HG03342 (cell line): ENCODE data around the gene APOB.

ENCODE experiments used
- ATAC-seq: cut with Tn5 transposase; IDR thresholded peaks from one replicate; pipeline ENCODE4 v1.9.1; 2021; ENCODE audit warnings: mild to moderate bottlenecking, moderate library complexity; ENCODE audit not compliant: unreplicated experiment

The APOB gene

DNA sequence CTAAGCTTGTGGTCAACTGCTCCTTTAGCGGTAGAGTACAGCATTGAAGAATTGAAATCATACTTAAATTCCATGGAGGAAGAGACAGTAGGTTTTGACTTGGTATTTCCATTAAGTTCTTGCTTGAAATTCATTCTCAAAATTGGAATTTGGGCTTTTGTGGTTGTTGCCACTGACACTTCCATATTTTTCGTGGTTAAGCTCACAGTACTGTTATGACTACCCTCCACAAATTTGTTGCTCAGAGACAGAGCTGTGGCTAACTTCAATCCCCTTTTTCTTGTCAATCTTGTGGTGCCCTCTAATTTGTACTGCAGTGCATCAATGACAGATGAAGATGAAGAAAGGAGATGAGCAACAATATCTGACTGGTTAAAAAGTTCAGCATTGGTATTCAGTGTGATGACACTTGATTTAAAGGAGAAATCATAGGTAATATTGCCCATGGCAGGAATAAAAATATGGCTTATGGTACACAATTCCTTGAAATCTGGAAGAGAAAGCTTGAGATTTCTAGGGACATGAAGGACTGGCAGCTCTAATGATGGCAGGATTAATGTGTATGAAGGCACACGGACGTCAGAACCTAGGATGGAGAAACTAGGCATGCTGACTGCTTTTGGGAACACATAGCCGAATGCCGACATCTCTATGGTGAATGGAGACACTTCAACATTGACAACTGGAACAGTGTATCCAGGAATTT, 37.3 kb downstream of the APOB start:
- no peak for ATAC-seq

DNA sequence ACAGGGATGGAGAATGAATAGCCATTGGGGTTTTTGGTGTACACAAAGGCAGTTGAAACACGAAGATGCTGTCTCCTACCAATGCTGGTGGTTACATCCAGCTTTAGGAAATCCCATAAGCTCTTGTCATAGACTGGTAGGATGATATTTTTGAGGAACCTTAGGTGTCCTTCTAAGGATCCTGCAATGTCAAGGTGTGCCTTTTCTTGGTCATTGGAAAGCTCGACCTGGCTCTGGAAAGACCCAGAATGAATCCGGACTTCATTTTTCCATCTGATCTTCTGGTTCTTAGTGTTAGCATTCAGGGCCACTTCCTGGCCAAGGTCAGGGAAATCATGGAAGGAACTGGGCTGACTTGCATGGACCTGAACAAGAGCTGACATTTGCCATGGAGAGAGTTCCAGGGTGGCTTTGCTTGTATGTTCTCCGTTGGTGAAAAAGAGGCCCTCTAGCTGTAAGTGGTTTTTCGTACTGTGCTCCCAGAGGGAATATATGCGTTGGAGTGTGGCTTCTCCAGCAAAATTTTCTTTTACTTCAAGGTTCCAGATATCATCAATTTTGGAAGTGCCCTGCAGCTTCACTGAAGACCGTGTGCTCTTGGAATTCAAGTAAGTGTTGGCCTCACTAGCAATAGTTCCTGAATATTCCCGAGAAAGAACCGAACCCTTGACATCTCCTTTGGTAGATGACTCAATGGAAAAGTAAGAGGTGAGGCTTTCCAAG, 38.0 kb downstream of the APOB start:
- ATAC-seq: no peak

DNA sequence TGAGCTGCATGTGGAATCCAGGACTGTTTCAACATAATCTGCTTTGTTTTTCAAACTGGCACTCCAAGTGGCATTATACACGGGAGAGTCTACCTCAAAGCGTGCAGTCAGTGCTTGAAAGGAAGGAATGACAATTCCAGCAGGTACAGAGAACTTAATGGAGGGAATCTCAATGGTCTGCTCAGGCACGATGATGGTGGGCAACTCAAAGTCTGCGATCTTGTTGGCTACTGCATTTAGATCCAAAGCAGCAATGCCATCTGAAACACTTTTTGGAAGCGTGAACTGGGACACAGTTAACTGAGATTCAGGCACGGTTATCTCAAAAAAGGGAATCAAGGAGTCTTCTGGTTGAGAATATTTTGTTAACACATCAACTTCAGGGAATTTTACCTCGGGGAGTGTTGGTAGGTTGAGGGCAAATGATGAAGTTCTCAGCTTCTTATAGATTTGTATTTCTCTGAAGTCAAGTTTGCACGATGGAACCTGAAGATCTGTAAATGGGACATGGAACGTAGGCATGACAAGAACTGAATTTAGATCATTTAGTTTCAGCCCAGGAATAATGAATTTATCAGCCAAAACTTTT, 38.7 kb downstream of the APOB start:
- ATAC-seq: no peak

DNA sequence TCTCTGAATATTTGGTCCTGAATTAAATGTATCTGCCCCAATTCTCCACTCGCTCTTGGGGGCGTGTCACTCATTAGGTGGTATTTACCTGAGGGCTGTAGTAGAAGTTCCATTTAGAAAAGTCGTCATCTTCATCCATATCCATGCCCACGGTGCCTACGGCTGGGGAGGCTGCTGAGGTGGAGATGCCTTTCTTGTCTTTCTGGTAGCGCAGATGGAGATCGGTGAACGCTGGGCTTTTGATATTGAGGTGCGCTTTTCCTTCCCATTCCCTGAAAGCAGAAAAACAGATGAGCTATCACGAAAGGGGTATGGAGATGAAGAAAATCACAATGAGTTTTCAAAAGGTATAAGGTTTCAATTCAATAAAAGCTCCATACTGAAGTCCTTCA, 39.7 kb downstream of the APOB start:
- no peak for ATAC-seq

DNA sequence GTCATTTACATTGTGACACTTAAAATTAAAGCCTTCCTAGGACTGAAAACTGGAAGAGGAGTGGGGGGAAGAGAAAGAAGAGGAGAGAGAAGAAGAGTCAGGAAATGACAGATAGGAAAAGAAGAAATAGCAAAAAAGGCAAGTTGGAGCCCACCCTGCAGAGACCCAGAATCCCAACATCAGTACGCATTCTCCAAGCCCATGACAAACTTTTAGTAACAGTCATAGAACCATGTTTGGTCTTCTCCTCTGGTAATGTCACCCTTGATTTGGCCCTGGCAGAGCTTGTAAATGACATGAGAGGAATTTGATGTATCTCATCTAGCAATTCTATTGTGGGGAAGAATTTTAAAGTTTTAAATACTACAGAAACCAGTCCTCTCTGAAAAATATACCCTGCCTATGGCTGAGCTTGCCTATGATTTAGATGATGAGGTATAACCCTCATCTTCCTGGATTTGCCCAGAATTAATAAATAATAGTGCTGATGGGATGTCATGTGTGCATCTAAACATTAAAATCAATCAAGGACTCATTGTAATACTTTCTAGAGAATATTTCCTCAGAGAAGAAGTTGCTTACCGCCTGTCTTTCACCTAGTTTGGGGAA, 40.2 kb downstream of the APOB start:
- ATAC-seq: no peak

DNA sequence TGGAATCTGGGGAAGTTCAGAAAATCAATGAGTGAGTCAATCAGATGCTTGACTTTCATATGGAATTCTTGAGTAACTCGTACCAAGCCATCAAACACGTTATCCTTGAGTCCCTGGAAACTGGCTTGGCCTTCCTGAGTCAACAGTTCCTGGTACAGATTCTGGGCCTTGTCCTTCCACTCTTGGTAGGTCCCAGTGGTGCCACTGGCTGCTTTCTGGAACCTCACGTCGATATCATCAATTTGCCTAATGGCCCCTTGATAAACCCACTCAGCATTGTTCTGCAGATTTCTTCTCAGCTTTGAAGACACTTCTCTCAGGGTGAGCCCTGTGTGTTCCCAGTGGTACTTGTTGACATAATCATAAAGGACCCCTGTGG, 41.1 kb downstream of the APOB start:
- no peak for ATAC-seq

DNA sequence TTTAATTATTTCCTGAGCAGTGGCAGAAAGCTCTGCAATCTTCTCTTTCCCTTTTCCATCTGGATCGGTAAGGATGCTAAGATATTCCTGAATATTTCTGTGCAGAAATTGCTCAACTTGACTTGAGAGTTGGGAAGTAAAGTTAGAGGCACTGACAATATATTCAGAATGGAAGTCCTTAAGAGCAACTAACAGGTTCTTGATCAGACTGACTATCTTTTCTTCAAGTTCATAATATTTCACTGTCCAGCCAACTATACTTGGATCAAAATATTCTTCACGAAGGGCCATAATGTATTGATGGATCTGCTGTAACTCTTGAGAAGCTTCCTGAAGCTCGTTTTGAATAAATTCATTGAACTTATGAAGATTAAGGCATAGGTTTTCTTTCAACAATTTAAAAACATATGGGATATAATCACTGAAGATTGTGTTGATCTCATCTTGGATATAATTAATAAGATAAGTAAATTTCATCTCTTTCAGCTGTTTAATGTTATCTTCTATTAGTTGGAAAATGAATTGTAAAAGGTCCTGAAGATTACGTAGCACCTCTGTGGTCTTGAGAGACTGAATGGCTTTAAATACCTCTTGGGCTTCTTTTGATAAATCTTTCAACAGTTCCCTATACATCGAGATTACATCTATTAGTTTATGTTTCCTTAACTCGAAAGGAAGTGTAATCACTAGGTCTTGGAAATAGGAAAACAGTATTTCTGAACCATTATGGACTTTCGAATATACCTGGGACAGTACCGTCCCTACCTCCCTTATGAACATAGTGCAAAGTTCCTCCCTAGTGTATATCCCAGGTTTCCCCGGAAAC, 41.7 kb downstream of the APOB start:
- ATAC-seq: no peak

DNA sequence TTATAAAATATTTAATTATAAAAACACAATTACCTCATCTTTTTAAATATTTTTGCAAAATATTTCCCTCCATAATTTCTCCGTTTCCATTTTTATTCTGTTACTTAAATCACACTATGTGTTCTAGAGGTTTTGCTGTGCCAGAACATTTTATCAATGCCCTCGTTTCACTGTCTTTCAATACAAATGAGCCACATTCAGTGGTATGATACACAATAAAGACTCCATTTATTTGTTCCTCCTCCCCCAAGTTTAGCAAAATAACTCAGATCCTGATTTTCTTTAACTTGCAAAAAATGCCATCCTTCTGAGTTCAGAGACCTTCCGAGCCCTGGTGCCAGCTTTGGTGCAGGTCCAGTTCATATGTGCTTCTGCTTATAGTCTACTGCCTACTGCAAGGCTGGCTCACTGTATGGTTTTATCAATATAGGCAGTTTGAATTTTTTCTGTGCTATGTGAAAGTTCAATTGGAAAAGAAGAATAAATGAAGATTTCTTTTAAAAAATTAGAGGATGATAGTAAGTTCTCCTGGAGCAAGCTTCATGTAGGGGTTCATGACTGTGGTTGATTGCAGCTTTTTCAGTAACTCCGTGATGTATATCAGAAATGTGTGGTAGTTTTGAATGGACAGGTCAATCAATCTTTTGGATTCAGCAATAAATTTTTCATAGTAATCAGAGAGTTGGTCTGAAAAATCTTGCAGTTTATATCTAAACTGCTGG, 42.5 kb downstream of the APOB start:
- no peak for ATAC-seq

DNA sequence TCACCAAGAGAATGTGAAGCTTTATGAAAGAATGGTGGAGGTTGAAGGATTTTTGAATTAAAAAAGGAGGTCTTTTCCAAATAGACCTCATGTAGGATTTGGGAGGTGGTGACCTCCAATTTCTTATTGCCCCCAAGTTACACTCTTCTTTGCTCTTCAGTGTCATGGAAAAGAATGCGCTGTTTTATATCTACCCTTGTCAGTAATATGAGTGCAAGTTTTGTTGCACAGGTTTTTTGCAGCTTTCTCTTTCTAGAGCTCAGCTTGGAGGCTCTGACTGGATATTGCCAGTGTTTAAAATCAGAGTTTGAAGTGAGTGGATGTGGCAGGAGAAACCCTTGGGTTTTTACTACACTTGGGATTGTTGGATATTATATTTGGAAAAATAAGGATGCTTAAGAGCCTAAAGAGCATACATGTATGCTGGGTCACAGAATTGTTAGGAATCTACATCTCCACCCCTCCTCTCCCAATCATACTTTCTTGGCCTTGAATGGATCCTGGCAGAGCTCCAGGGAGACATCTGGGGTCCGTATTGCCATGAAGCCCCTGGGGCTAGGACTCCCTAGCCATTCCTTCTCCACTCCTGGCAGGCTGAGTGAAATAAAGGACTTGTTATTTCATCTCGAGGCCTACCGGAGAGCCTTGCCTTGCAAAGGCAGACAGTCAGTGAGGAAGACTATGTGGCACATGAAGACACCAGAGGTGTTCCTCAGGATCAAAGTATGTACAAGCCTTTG, 43.8 kb downstream of the APOB start:
- no peak for ATAC-seq

DNA sequence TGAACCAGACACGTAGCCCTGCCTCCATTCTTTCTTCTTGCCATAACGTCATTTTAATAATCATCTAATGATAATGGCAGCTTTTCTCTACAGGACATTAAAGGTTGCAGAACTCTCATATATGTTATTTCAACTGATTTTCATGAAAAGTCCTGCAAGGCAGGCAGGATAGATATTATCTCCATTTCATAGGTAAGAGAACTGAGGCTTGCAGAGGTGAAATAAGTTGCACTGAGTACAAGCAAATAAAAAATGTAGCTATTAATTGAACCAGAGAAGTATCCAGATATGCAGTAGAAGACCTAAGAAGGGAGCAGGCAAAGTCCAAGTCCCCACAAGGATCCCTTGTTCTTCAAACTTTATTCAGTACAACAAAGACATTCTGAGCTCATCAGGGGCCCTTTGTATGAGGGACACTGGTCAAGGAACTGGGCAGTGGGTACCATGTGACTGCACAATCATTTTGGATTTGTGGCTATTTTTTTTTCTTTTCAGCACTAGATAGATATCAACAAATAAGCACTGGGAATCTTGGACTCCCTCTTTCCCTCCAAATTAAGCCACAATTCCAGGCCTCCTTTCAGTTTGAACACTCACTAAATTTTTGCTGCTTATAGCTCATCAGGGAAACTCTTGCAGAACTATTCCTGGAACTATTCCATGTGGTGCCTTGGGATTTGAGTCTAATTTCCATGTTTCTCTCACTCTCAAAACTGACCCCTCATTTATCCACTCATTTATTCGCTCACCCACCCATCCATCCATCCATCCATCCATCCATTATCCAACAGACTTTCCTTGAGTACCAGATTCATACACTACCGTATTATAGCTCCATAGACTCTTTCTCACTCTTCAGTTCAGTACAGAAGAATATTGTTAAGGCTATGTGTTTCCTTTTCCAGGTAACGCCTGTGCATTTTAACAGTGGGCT, 44.6 kb downstream of the APOB start:
- no peak for ATAC-seq

DNA sequence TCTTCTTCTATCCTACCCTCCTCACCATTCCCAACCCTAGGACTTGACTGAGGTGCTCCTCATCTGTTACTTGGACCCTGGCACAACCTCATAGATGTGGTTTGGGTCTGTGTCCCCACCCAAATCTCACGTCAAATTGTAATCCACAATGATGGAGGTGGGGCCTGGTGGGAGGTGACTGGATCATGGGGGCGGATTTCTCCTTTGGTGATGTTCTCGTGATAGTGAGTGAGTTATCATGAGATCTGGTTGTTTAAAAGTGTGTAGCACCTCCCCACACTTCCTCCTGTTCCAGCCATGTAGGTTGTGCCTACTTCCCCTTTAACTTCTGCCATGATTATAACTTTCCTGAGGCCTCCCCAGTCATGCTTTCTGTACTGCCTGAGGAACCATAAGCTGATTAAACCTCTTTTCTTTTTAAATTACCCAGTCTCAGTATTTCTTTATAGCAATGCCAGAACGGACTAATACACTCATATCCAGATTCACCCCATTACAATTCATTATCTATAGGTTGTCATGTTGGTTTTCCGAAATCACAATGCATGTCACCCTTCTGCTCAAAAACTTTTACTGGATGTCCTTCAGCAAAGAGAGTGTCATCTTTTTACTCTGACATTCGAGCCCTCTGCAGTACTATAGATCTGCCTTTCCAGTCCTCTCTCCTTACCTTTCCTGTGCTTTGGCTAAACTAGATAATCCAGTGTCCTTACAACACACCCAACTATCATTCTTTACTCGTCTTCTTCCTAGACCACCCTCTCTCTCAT, 45.7 kb downstream of the APOB start:
- no peak for ATAC-seq

DNA sequence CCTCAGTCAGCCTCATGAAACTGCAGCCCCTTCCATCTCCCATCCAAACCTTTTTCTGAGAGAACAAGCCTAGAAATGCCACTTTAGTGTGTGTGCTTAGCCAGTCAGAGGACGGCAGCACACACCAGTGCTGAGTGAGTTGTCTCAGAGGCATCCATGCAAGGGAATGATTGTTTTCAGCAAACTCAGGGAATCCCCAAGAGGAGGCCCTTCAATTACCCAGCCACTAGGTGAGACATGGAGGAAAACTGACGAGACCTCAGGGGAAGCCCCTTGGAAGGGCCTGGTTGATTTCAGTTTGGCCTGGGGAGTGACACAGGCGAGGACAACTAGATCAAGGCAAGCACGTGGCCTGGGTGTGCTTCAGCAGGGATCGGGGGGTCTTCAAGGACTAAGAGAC, 49.7 kb downstream of the APOB start:
- ATAC-seq: no peak

DNA sequence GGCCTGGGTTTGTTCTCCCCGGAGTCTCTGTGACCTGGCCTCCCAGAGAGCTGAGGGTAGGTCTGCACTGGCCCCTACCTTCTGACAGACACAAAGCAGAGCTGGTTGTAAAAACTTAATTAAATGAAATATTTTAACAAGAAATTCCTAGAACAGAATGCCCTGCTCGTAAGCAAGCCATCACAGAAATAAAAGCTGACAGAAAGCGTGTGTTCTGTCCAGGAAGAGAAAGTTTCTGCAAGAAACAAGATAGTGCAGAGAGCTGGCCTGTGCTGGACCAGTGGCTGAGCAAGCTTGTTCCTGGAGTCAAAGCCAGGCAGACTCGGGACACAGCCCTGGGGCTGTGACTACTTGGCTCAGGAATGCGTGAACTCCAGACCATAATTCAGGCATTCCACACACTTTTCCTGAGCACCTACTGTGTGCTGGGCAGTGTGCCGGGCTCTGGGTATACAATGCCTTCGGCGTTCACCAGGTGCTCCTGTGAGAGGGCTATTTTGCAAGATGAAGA, 51.6 kb downstream of the APOB start:
- no peak for ATAC-seq

DNA sequence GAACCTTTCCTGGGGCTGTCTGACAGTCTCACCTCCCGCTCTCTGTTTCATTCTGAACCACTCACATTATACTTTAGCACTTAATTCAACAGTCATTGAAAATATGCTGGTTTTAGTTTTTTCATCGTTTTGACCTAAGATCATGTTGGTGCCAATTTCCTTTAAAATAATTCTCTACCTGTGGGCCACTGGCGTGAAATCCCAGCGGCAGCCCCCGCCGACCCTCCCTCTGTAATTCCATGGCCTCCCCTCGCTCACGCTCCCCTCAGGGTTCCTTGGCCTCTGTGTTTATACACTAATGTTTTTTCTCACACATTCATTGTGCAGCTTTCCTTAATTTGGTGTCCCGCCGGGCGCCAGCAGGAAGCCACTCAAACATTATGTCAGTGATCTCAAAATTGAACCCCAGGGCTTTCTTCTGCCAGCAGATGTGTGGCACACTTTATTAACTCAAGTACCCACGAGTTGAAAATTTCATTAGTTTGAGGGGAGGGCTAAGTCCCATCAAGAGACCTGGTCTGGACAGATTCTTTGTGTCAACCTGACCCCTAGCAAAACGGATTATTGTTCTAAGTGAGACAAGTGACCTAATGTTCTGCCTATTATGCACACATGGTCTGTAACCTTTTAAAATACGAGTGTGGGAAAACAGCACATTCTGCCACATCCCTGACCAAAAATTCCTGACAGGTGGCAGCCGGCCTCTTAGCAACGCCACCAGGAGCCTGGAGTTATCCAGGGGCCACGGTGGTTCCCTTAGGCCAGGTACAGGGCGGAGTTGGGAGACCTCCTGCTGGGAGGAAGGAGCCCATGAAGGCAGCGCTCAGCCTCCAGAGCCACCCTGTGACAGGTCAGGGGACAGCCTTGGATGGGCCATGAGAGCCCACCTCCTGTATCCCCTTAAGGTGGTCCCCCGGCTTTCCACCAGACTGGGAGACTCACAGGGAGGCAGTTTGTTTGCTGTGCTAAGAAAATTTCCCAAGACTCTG, 53.1 kb downstream of the APOB start:
- no peak for ATAC-seq

DNA sequence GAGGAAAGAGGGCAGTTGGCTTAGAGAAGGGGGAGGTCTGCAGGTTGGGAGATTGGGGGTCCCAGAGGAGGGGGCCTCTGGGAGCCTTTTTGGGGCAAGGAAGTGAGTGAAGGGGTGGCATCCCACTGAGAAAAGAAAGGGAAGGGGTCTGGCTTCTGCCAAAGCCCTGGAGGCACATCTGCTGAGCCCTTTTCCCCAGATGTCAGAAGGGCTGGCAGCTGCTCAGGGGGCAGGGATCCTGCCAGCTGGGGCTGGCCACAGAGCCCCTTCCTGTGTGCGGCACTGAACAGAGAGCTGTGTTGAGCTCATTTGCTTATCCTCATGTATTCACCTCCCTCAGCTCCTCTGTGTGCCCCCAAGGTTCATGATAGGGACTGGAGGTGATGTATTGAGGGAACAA, 54.5 kb downstream of the APOB start:
- ATAC-seq: no peak

DNA sequence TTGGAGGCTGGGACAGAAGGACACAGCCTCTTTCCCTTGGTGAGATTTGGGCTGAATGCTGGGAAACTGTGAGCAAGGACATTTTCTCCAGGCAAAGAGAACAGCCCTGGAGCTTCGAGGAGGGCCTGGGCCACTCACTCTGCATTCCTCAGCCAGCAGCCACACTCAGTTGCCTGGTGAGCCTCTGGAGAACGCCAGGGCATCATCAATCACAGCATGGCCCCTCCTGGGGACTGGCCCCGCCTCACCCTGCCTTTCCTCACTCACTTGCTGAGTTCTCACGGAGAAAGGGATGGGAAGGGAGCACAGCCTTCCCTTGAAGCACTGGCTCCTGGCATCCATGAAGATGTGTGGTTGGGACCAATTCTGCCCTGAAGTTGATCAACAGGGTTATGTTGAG, 55.0 kb downstream of the APOB start:
- ATAC-seq: no peak
